ENCODE results near the gene PRRT1B.

- TF ChIP-seq CTCF (IDR thresholded peaks at IDR 0.05; ENCODE audit: low read depth, low read length) (no peak), EZH2phosphoT487 (IDR thresholded peaks at IDR 0.05; ENCODE audit: low read depth) (no peak)
Measured at GRCh38 chr9:131566158-131566557, 20.8 kb downstream of the PRRT1B start.

All from OCI-LY3 (cell line).